ENCODE data around the gene BIN1. TPM values are rescaled to one million over a fixed set of nuclear protein-coding genes. Genes with fewer than 3 reads are reported as not detected.

Gene BIN1
- total RNA-seq (100 to 1,000 TPM in 1 of 2 experiments, 10 to 100 TPM in 1; 99.4 to 103 TPM), polyA plus RNA-seq (100 to 1,000 TPM; 141 to 163 TPM)

GRCh38 chr2:127106991-127107621 lies at the start of gene BIN1:
BIN1 (minus strand) TSS chr2:127107154; CDS start chr2:127106943, 211 bp downstream.
- ChIA-PET CTCF (ENCODE audit: partially characterized antibody) (interaction anchor here (0.7 to 2.8 kb wide), 3 partner anchors 27 to 39 kb away, joined by 3 to 15 read pairs (median 3); no protein-coding TSS in a partner anchor), POLR2A (ENCODE audit: partially characterized antibody) (interaction anchor here (1.1 to 2.7 kb wide), 3 partner anchors 11 to 26 kb away, joined by 5 to 23 read pairs (median 12); no protein-coding TSS in a partner anchor)
- Histone ChIP-seq H3K36me3 (ENCODE audit: insufficient read depth, low read length) (no peaks in the 10 kb centered on the region), H3K27ac (ENCODE audit: low read depth, low read length) (peak within 1 kb of the TSS; percentile 15), H3K27me3 (ENCODE audit: insufficient read depth, low read length) (peaks cover 5% of the 10 kb centered on the region), H3K9me3 (ENCODE audit: control insufficient read depth in 1 of 2, low read length in 2 of 2) (no peaks in the 10 kb centered on the region), H3K4me1 (ENCODE audit: insufficient read depth, low read length) (peaks cover 21% of the 10 kb centered on the region), H3K4me3 (ENCODE audit: low read length in 2 of 2) (peak within 1 kb of the TSS; percentile 11 to 51)
- peak within 1 kb of the TSS; percentile 84 to 91 (median 88) for H3K4me3 Mint-ChIP-seq
- peak within 1 kb of the TSS in 5 of 7 donors; percentile 18 to 86 (median 56) for H3K27ac Mint-ChIP-seq
- intact Hi-C loops (cut with micrococcal nuclease), result loop anchor here (1.0 kb wide), 2 partner anchors 26 to 39 kb away; no protein-coding TSS in a partner anchor
- H3K36me3 Mint-ChIP-seq, result peaks cover 0 to 2% of the 10 kb centered on the region in 2 donors
- H3K27me3 Mint-ChIP-seq, result peaks cover 6 to 15% of the 10 kb centered on the region in 2 donors
- peaks cover 0 to 12% (median 4%) of the 10 kb centered on the region in 4 donors for H3K4me1 Mint-ChIP-seq
- no peaks in the 10 kb centered on the region for H3K9me3 Mint-ChIP-seq
- peak; percentile 61 to 84 (median 66) for DNase-seq

- DNase-seq, result no peak
- H3K4me1 Mint-ChIP-seq, result no peaks in the 10 kb centered on the region
- H3K27me3 Mint-ChIP-seq, result peaks cover 8 to 9% of the 10 kb centered on the region in 2 donors
- no peak overlapping the region for H3K4me3 ChIP-seq (ENCODE audit: low read length in 2 of 2)
- H3K9me3 ChIP-seq (ENCODE audit: control insufficient read depth in 1 of 2, low read length in 2 of 2), result no peaks in the 10 kb centered on the region
- no peak overlapping the region for H3K27ac ChIP-seq (ENCODE audit: low read depth, low read length)
- ChIA-PET POLR2A (ENCODE audit: partially characterized antibody) (no interaction called here), CTCF (ENCODE audit: partially characterized antibody) (no interaction called here)
- no peak overlapping the region for H3K4me3 Mint-ChIP-seq
- intact Hi-C loops (cut with micrococcal nuclease), result no loop called here
- H3K36me3 Mint-ChIP-seq, result no peaks in the 10 kb centered on the region
- no peaks in the 10 kb centered on the region for H3K4me1 ChIP-seq (ENCODE audit: insufficient read depth, low read length)
- peaks cover 0 to 4% (median 1%) of the 10 kb centered on the region in 8 donors for H3K9me3 Mint-ChIP-seq
- H3K27ac Mint-ChIP-seq, result no peak overlapping the region
- no peaks in the 10 kb centered on the region for H3K36me3 ChIP-seq (ENCODE audit: insufficient read depth, low read length)
- H3K27me3 ChIP-seq (ENCODE audit: insufficient read depth, low read length), result no peaks in the 10 kb centered on the region
These were observed 49.0 kb upstream of the BIN1 start for GRCh38 chr2:127155947-127156346.

- H3K36me3 Mint-ChIP-seq, result no peaks in the 10 kb centered on the region
- no peaks in the 10 kb centered on the region for H3K36me3 ChIP-seq (ENCODE audit: insufficient read depth, low read length)
- POLR2A ChIA-PET (ENCODE audit: partially characterized antibody), result no interaction called here
- peaks cover 8 to 9% of the 10 kb centered on the region in 2 donors for H3K27me3 Mint-ChIP-seq
- H3K4me3 ChIP-seq (ENCODE audit: low read length in 2 of 2), result no peak overlapping the region
- CTCF ChIA-PET (ENCODE audit: partially characterized antibody), result interaction anchor here (0.7 kb wide), 1 partner anchor 13 kb away, joined by 3 read pairs; no protein-coding TSS in a partner anchor
- intact Hi-C loops (cut with micrococcal nuclease), result no loop called here
- no peak for DNase-seq
- no peaks in the 10 kb centered on the region for H3K4me1 Mint-ChIP-seq
- no peaks in the 10 kb centered on the region for H3K9me3 ChIP-seq (ENCODE audit: control insufficient read depth in 1 of 2, low read length in 2 of 2)
- H3K27me3 ChIP-seq (ENCODE audit: insufficient read depth, low read length), result no peaks in the 10 kb centered on the region
- H3K27ac Mint-ChIP-seq, result no peak overlapping the region
- H3K27ac ChIP-seq (ENCODE audit: low read depth, low read length), result no peak overlapping the region
- H3K4me1 ChIP-seq (ENCODE audit: insufficient read depth, low read length), result no peaks in the 10 kb centered on the region
- peaks cover 0 to 6% (median 1%) of the 10 kb centered on the region in 8 donors for H3K9me3 Mint-ChIP-seq
- no peak overlapping the region for H3K4me3 Mint-ChIP-seq
These were observed 48.2 kb upstream of the BIN1 start for GRCh38 chr2:127155028-127155581.

- Mint-ChIP-seq H3K36me3 (no peaks in the 10 kb centered on the region), H3K4me3 (no peak overlapping the region), H3K27ac (no peak overlapping the region), H3K9me3 (peaks cover 0 to 6% (median 1%) of the 10 kb centered on the region in 8 donors), H3K27me3 (peaks cover 8 to 9% of the 10 kb centered on the region in 2 donors), H3K4me1 (no peaks in the 10 kb centered on the region)
- Histone ChIP-seq H3K9me3 (ENCODE audit: control insufficient read depth in 1 of 2, low read length in 2 of 2) (no peaks in the 10 kb centered on the region), H3K27me3 (ENCODE audit: insufficient read depth, low read length) (no peaks in the 10 kb centered on the region), H3K36me3 (ENCODE audit: insufficient read depth, low read length) (no peaks in the 10 kb centered on the region), H3K4me1 (ENCODE audit: insufficient read depth, low read length) (no peaks in the 10 kb centered on the region), H3K27ac (ENCODE audit: low read depth, low read length) (no peak overlapping the region), H3K4me3 (ENCODE audit: low read length in 2 of 2) (no peak overlapping the region)
- intact Hi-C loops (cut with micrococcal nuclease), result no loop called here
- ChIA-PET POLR2A (ENCODE audit: partially characterized antibody) (no interaction called here), CTCF (ENCODE audit: partially characterized antibody) (interaction anchor here (0.7 kb wide), 2 partner anchors 14 to 82 kb away, joined by 3 to 4 read pairs; no protein-coding TSS in a partner anchor)
- DNase-seq, result no peak
These were observed 47.4 kb upstream of the BIN1 start for GRCh38 chr2:127154396-127154795.

GRCh38 chr2:127153691-127154158 lies 46.8 kb upstream of the BIN1 start:
- H3K4me3 ChIP-seq (ENCODE audit: low read length in 2 of 2), result no peak overlapping the region
- no peak overlapping the region for H3K27ac Mint-ChIP-seq
- no peaks in the 10 kb centered on the region for H3K27me3 ChIP-seq (ENCODE audit: insufficient read depth, low read length)
- peaks cover 0 to 6% (median 1%) of the 10 kb centered on the region in 8 donors for H3K9me3 Mint-ChIP-seq
- H3K36me3 Mint-ChIP-seq, result no peaks in the 10 kb centered on the region
- ChIA-PET CTCF (ENCODE audit: partially characterized antibody) (no interaction called here), POLR2A (ENCODE audit: partially characterized antibody) (no interaction called here)
- H3K4me1 Mint-ChIP-seq, result no peaks in the 10 kb centered on the region
- H3K27ac ChIP-seq (ENCODE audit: low read depth, low read length), result no peak overlapping the region
- no peak overlapping the region for H3K4me3 Mint-ChIP-seq
- H3K4me1 ChIP-seq (ENCODE audit: insufficient read depth, low read length), result no peaks in the 10 kb centered on the region
- H3K36me3 ChIP-seq (ENCODE audit: insufficient read depth, low read length), result no peaks in the 10 kb centered on the region
- H3K27me3 Mint-ChIP-seq, result peaks cover 6 to 7% of the 10 kb centered on the region in 2 donors
- no peaks in the 10 kb centered on the region for H3K9me3 ChIP-seq (ENCODE audit: control insufficient read depth in 1 of 2, low read length in 2 of 2)
- intact Hi-C loops (cut with micrococcal nuclease), result no loop called here
- no peak for DNase-seq

- Mint-ChIP-seq H3K4me1 (no peaks in the 10 kb centered on the region), H3K27me3 (peaks cover 6 to 7% of the 10 kb centered on the region in 2 donors), H3K4me3 (no peak overlapping the region), H3K36me3 (no peaks in the 10 kb centered on the region), H3K9me3 (peaks cover 0 to 6% (median 1%) of the 10 kb centered on the region in 8 donors), H3K27ac (no peak overlapping the region)
- intact Hi-C loops (cut with micrococcal nuclease), result no loop called here
- Histone ChIP-seq H3K4me3 (ENCODE audit: low read length in 2 of 2) (no peak overlapping the region), H3K36me3 (ENCODE audit: insufficient read depth, low read length) (no peaks in the 10 kb centered on the region), H3K9me3 (ENCODE audit: control insufficient read depth in 1 of 2, low read length in 2 of 2) (no peaks in the 10 kb centered on the region), H3K27me3 (ENCODE audit: insufficient read depth, low read length) (no peaks in the 10 kb centered on the region), H3K27ac (ENCODE audit: low read depth, low read length) (no peak overlapping the region), H3K4me1 (ENCODE audit: insufficient read depth, low read length) (no peaks in the 10 kb centered on the region)
- no peak for DNase-seq
- CTCF ChIA-PET (ENCODE audit: partially characterized antibody), result no interaction called here
- POLR2A ChIA-PET (ENCODE audit: partially characterized antibody), result no interaction called here
These were observed 44.0 kb upstream of the BIN1 start for GRCh38 chr2:127150996-127151395.

GRCh38 chr2:127149384-127149783 lies 42.4 kb upstream of the BIN1 start:
- ChIA-PET CTCF (ENCODE audit: partially characterized antibody) (interaction anchor here (1.4 kb wide), 2 partner anchors 9 to 99 kb away, joined by 3 read pairs; no protein-coding TSS in a partner anchor), POLR2A (ENCODE audit: partially characterized antibody) (no interaction called here)
- Mint-ChIP-seq H3K4me1 (no peaks in the 10 kb centered on the region), H3K4me3 (no peak overlapping the region), H3K36me3 (no peaks in the 10 kb centered on the region), H3K27ac (no peak overlapping the region), H3K27me3 (peaks cover 1 to 3% of the 10 kb centered on the region in 2 donors), H3K9me3 (peaks cover 0 to 6% (median 1%) of the 10 kb centered on the region in 8 donors)
- H3K4me3 ChIP-seq (ENCODE audit: low read length in 2 of 2), result no peak overlapping the region
- H3K36me3 ChIP-seq (ENCODE audit: insufficient read depth, low read length), result no peaks in the 10 kb centered on the region
- H3K27ac ChIP-seq (ENCODE audit: low read depth, low read length), result no peak overlapping the region
- no peaks in the 10 kb centered on the region for H3K9me3 ChIP-seq (ENCODE audit: control insufficient read depth in 1 of 2, low read length in 2 of 2)
- H3K4me1 ChIP-seq (ENCODE audit: insufficient read depth, low read length), result no peaks in the 10 kb centered on the region
- H3K27me3 ChIP-seq (ENCODE audit: insufficient read depth, low read length), result no peaks in the 10 kb centered on the region
- intact Hi-C loops (cut with micrococcal nuclease), result no loop called here
- DNase-seq, result no peak
